Sigmoid colon (tissue), 7 donors: Measurements from ENCODE around the gene SPAG16. TPM values are rescaled to one million over a fixed set of nuclear protein-coding genes. Genes with fewer than 3 reads are reported as not detected.
"Not testable (repeated sequence)": the region's sequence is repeated elsewhere in the genome, so short reads cannot be mapped to it uniquely, and the experiment has no call there.

Experiments
- DNase-seq: peaks from one replicate; pipeline ENCODE4 v3.0.0-alpha.2; 2019
- H3K27ac ChIP-seq, 4 donors: fragments of 200-600 bp; sonication (generic); one replicate each; pipeline ENCODE4 v1.5.1; 2016 to 2019; ENCODE audit warnings: mild to moderate bottlenecking in 1 of 4
- H3K27me3 ChIP-seq, 3 donors: fragments of 200-600 bp; sonication (generic); one replicate each; pipeline ENCODE4 v1.5.1; 2019; ENCODE audit warnings: mild to moderate bottlenecking in 1 of 3
- H3K36me3 ChIP-seq, 4 donors: fragments of 200-600 bp; sonication (generic); one replicate each; pipeline ENCODE4 v1.5.1; 2016 to 2019
- H3K4me1 ChIP-seq, 4 donors: fragments of 200-600 bp; sonication (generic); one replicate each; pipeline ENCODE4 v1.5.1; 2017 to 2019
- H3K4me3 ChIP-seq, 4 donors: fragments of 200-600 bp; sonication (generic); one replicate each; pipeline ENCODE4 v1.5.1; 2017 to 2019; ENCODE audit warnings: mild to moderate bottlenecking in 2 of 4, moderate library complexity in 1 of 4
- H3K9me3 ChIP-seq, 4 donors: fragments of 200-600 bp in 3 of 4; sonication (generic) in 3 of 4; one replicate each; pipeline versions ENCODE4 v1.5.1 to v1.6.1; 2013 to 2019
- CTCF ChIP-seq, 4 experiments: fragments of 450-650 bp in 3 of 4; fragments of 200-600 bp in 1 of 4; IDR thresholded peaks; one replicate each; pipeline ENCODE4 v1.5.1; 2016 to 2019; ENCODE audit warnings: antibody characterized with exemption in 4 of 4, mild to moderate bottlenecking in 3 of 4, moderate library complexity in 2 of 4
- EP300 ChIP-seq, 4 donors: sonication (generic); formaldehyde crosslinking; IDR thresholded peaks; one replicate each; pipeline ENCODE4 v1.6.1; 2017; ENCODE audit warnings: antibody characterized with exemption in 4 of 4
- POLR2A ChIP-seq, 2 donors: fragments of 450-650 bp; IDR thresholded peaks; one replicate each; pipeline ENCODE4 v1.6.1; 2016; ENCODE audit warnings: antibody characterized with exemption in 2 of 2, mild to moderate bottlenecking in 2 of 2, moderate library complexity in 2 of 2
- POLR2AphosphoS5 ChIP-seq, 4 donors: sonication (generic); formaldehyde crosslinking; IDR thresholded peaks; one replicate each; pipeline ENCODE4 v1.6.1; 2017; ENCODE audit warnings: antibody characterized with exemption in 4 of 4
- WGBS, 2 donors: extraction: QIAGEN DNeasy Blood & Tissue Kit; methylation state at CpG; one replicate each; pipeline ENCODE4 v1.1.7; 2013; 5-methylcytosine and 5-hydroxymethylcytosine counted together
- intact Hi-C: fragments of 100-400 bp; cut with DNase I; formaldehyde crosslinking; loops from one replicate; pipeline ENCODE4 v1.15.1; 2023
- polyA plus RNA-seq, 3 donors: library from polyadenylated mRNA; stranded (reverse); fragments of 200-250 nt; gene quantifications; one replicate each; pipeline ENCODE4 v1.2.3, GENCODE V29; 2013
- total RNA-seq, 4 donors: library from RNA; depleted of rRNA; stranded (reverse); fragments of >200 nt; gene quantifications; one replicate each; pipeline ENCODE4 v1.1.0, GENCODE V29; 2016
- donor health status: healthy with polysubstance abuse.
- donor health status: Bipolar disorder and iron deficiency.
- donor health status: healthy.

The SPAG16 gene
- total and polyA plus RNA-seq, 7 donors = 13.1 to 70.3 (median 36.0) TPM

GRCh38 chr2:213689585-213689984 is 405.3 kb downstream of the SPAG16 start:
- intact Hi-C loops = no loop called here
- WGBS, 2 donors = 44 to 57% methylated on average over 1 of the region's 1 CpG
- no peaks in the 10 kb centered on the region for H3K27me3 ChIP-seq
- no peak overlapping the region for H3K4me3 ChIP-seq
- H3K9me3 ChIP-seq = no peaks in the 10 kb centered on the region
- TF ChIP-seq CTCF (IDR thresholded peaks at IDR 0.05) (no peak), POLR2AphosphoS5 (IDR thresholded peaks at IDR 0.05) (no peak), EP300 (IDR thresholded peaks at IDR 0.05) (no peak)
- H3K27ac ChIP-seq = no peak overlapping the region
- no peak for DNase-seq
- H3K4me1 ChIP-seq = no peaks in the 10 kb centered on the region
- no peaks in the 10 kb centered on the region for H3K36me3 ChIP-seq

GRCh38 chr2:213691351-213691750 is 407.1 kb downstream of the SPAG16 start:
- TF ChIP-seq POLR2A (IDR thresholded peaks at IDR 0.05) (no peak), POLR2AphosphoS5 (IDR thresholded peaks at IDR 0.05) (no peak), CTCF (IDR thresholded peaks at IDR 0.05) (no peak), EP300 (IDR thresholded peaks at IDR 0.05) (no peak)
- H3K27ac ChIP-seq = no peak overlapping the region
- no peak overlapping the region for H3K4me3 ChIP-seq
- no peaks in the 10 kb centered on the region for H3K9me3 ChIP-seq
- no peak for DNase-seq
- intact Hi-C loops = no loop called here
- H3K27me3 ChIP-seq = no peaks in the 10 kb centered on the region
- no peaks in the 10 kb centered on the region for H3K4me1 ChIP-seq
- no peaks in the 10 kb centered on the region for H3K36me3 ChIP-seq

- Histone ChIP-seq H3K27me3 (no peaks in the 10 kb centered on the region), H3K9me3 (peaks cover 0 to 2% (median 0%) of the 10 kb centered on the region in 4 donors), H3K4me3 (no peak overlapping the region), H3K27ac (no peak overlapping the region), H3K36me3 (no peaks in the 10 kb centered on the region), H3K4me1 (no peaks in the 10 kb centered on the region)
- no peak for DNase-seq
- intact Hi-C loops = no loop called here
- no peak for TF ChIP-seq EP300 (IDR thresholded peaks at IDR 0.05)
- no peak for TF ChIP-seq POLR2A (IDR thresholded peaks at IDR 0.05)
- no peak for TF ChIP-seq CTCF (IDR thresholded peaks at IDR 0.05)
- TF ChIP-seq POLR2AphosphoS5 (IDR thresholded peaks at IDR 0.05) = no peak
These were observed 412.2 kb downstream of the SPAG16 start for GRCh38 chr2:213696442-213696841.

GRCh38 chr2:213701365-213701764 is 417.1 kb downstream of the SPAG16 start:
- 90 to 94% methylated on average over 18 of the region's 18 CpGs for WGBS, 2 donors
- H3K36me3 ChIP-seq, H3K4me3 ChIP-seq, DNase-seq, H3K4me1 ChIP-seq, H3K9me3 ChIP-seq, H3K27me3 ChIP-seq, H3K27ac ChIP-seq, intact Hi-C loops: not testable (repeated sequence)

- 70 to 84% methylated on average over 6 of the region's 6 CpGs for WGBS, 2 donors
- Histone ChIP-seq H3K4me1 (no peaks in the 10 kb centered on the region), H3K27ac (no peak overlapping the region), H3K9me3 (peaks cover 0 to 5% (median 0%) of the 10 kb centered on the region in 4 donors), H3K27me3 (no peaks in the 10 kb centered on the region), H3K4me3 (no peak overlapping the region), H3K36me3 (no peaks in the 10 kb centered on the region)
- DNase-seq = no peak
- intact Hi-C loops = no loop called here
- TF ChIP-seq EP300 (IDR thresholded peaks at IDR 0.05) (no peak), POLR2A (IDR thresholded peaks at IDR 0.05) (no peak), CTCF (IDR thresholded peaks at IDR 0.05) (no peak), POLR2AphosphoS5 (IDR thresholded peaks at IDR 0.05) (no peak)
These were observed 419.3 kb downstream of the SPAG16 start for GRCh38 chr2:213703406-213704098.
